NT2/D1 (cell line): ENCODE results near the gene SEC62.

ENCODE experiments used
- DNase-seq: peaks from one replicate; pipeline ENCODE4 v3.0.0-alpha.2; 2011; ENCODE audit warnings: low read depth, low spot score
- H3K27me3 ChIP-seq: 2 replicates; pipeline ENCODE4 v1.6.0; 2011; ENCODE audit warnings: mild to moderate bottlenecking; ENCODE audit not compliant: insufficient read length, insufficient read depth
- H3K36me3 ChIP-seq: 2 replicates; pipeline ENCODE4 v1.6.1; 2011; ENCODE audit warnings: mild to moderate bottlenecking, low read length, mixed read lengths; ENCODE audit not compliant: insufficient read depth, insufficient read length
- H3K4me1 ChIP-seq: 2 replicates; pipeline ENCODE4 v1.5.1; 2011; ENCODE audit not compliant: insufficient read depth, insufficient read length
- H3K4me3 ChIP-seq: 2 replicates; pipeline ENCODE4 v1.5.1; 2011; ENCODE audit warnings: low read depth; ENCODE audit not compliant: insufficient read length
- H3K9ac ChIP-seq: 2 replicates; pipeline ENCODE4 v1.6.0; 2011; ENCODE audit warnings: low read depth; ENCODE audit not compliant: insufficient read length
- H3K9me3 ChIP-seq: 2 replicates; pipeline ENCODE4 v1.5.1; 2011; ENCODE audit warnings: mild to moderate bottlenecking, low read length; ENCODE audit not compliant: insufficient read depth
- SUZ12 ChIP-seq: IDR thresholded peaks from 2 replicates; pipeline ENCODE4 v1.6.1; 2011; ENCODE audit not compliant: insufficient read length, insufficient read depth; ENCODE audit errors: extremely low read depth
- YY1 ChIP-seq: IDR thresholded peaks from 2 replicates; pipeline ENCODE4 v1.6.1; 2011; ENCODE audit not compliant: insufficient read length, insufficient read depth
- ZNF274 ChIP-seq: IDR thresholded peaks from 2 replicates; pipeline ENCODE4 v1.6.1; 2011; ENCODE audit warnings: mild to moderate bottlenecking, low read depth, low read length

The SEC62 gene

DNA sequence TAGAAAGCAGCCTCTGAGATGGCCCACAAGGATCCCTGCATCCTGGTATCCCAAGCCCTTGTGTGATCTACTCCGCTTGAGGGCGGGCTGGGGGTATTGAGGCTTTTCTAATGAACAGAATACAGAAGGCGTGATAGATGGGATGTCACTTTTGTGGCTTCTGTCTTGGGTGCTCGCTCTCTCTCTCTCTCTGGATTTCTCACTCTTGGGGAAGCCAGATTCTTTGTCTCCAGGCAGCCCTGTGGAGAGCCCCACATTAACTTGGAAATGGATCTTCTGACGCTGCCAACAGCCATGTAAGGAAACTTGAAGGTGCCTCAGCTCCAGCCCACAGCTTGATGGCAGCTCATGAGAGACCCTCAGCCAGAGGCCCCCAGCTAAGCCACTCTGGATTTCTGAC lies 26.9 kb upstream of the SEC62 start:
- no peaks in the 10 kb centered on the region for H3K4me1 ChIP-seq
- no peak overlapping the region for H3K4me3 ChIP-seq
- H3K9ac ChIP-seq: no peak overlapping the region
- H3K36me3 ChIP-seq: no peaks in the 10 kb centered on the region
- H3K27me3 ChIP-seq: no peaks in the 10 kb centered on the region
- TF ChIP-seq ZNF274 (no peak), SUZ12 (no peak), YY1 (no peak)
- H3K9me3 ChIP-seq: 0 out of 2 replicates have a peak, but pooled peaks cover 6% of the 10 kb centered on the region
- no peak for DNase-seq

DNA sequence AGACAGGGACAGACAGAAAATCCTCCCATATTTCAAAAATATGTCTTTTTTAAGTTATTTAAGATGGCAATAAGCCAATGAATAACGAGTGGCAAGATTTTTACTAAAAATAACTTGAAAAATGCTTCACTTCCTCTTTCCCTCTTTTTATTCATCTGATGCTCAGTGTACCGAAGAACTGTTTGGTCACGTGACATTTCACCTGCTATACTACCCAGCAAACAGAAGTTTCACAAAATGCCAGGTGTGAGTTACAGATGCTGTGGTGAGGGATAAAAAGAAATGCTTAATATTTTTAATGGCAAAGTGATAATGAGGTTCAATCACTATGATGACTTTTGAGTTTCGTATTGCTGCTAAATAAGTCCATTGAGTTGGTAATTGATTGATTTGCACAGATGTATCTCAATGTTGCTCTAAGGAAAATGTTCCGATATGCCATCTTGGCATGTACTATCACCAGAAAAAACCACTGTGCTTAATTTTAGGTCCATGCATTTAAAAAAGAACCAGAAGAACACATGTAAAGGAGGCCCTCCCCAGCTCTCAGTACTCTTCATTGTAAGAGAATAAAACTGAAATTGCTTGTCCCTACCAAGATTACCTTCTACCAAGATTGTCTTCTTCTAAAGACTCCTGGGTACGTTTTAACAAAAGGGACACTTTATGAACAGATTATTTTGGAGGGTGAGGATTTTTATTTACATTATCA lies 26.0 kb upstream of the SEC62 start:
- no peaks in the 10 kb centered on the region for H3K27me3 ChIP-seq
- no peaks in the 10 kb centered on the region for H3K36me3 ChIP-seq
- no peaks in the 10 kb centered on the region for H3K4me1 ChIP-seq
- H3K4me3 ChIP-seq: no peak overlapping the region
- DNase-seq: no peak
- 0 out of 2 replicates have a peak, but pooled peaks cover 6% of the 10 kb centered on the region for H3K9me3 ChIP-seq
- TF ChIP-seq YY1 (no peak), ZNF274 (no peak), SUZ12 (no peak)
- no peak overlapping the region for H3K9ac ChIP-seq

DNA sequence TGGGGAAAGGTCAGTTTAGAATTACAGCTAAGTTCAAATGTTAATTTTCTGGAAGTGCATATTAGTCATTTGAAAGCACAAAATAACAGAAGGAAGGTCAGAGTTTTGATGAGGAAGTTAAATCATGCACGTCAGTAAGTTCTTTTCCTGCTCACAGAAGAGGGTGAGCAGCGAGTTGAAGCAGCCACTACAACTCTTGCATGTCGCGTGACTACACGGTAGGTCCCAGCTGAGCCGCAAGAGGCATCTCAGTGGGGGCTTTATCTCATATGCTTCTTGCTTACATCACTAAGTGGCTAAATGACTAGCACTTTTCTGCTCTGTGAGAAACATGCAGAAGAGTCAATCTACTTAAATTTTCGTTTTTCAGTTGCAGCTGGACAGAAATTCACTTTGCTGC lies 21.3 kb upstream of the SEC62 start:
- no peak for DNase-seq
- H3K36me3 ChIP-seq: no peaks in the 10 kb centered on the region
- H3K27me3 ChIP-seq: no peaks in the 10 kb centered on the region
- no peak overlapping the region for H3K9ac ChIP-seq
- H3K4me1 ChIP-seq: no peaks in the 10 kb centered on the region
- TF ChIP-seq ZNF274 (no peak), YY1 (no peak), SUZ12 (no peak)
- H3K4me3 ChIP-seq: no peak overlapping the region
- 0 out of 2 replicates have a peak, but pooled peaks cover 6% of the 10 kb centered on the region for H3K9me3 ChIP-seq

DNA sequence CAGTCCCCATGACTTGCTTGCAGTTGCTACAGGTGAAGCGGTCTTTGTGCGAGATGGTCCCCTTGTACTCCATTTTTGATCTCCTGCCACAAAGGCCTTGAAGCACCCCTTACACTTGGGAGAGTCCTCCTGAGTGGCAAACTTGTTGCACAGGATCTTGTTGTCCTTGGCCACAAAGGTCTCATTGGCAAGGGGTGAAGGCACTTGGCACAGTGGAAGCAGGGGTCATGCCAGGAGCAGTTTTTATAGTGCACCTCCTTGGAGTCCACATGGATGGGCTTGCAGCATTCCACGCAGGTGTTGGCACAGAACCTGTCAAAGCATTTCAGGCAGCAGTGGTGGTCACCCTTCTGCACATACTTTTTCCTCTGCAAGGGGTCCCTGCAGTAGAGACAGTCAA lies 20.3 kb upstream of the SEC62 start:
- H3K4me1 ChIP-seq: no peaks in the 10 kb centered on the region
- H3K27me3 ChIP-seq: no peaks in the 10 kb centered on the region
- 0 out of 2 replicates have a peak, but pooled peaks cover 6% of the 10 kb centered on the region for H3K9me3 ChIP-seq
- H3K9ac ChIP-seq: no peak overlapping the region
- TF ChIP-seq YY1 (no peak), ZNF274 (no peak), SUZ12 (no peak)
- no peaks in the 10 kb centered on the region for H3K36me3 ChIP-seq
- DNase-seq: no peak
- H3K4me3 ChIP-seq: no peak overlapping the region

DNA sequence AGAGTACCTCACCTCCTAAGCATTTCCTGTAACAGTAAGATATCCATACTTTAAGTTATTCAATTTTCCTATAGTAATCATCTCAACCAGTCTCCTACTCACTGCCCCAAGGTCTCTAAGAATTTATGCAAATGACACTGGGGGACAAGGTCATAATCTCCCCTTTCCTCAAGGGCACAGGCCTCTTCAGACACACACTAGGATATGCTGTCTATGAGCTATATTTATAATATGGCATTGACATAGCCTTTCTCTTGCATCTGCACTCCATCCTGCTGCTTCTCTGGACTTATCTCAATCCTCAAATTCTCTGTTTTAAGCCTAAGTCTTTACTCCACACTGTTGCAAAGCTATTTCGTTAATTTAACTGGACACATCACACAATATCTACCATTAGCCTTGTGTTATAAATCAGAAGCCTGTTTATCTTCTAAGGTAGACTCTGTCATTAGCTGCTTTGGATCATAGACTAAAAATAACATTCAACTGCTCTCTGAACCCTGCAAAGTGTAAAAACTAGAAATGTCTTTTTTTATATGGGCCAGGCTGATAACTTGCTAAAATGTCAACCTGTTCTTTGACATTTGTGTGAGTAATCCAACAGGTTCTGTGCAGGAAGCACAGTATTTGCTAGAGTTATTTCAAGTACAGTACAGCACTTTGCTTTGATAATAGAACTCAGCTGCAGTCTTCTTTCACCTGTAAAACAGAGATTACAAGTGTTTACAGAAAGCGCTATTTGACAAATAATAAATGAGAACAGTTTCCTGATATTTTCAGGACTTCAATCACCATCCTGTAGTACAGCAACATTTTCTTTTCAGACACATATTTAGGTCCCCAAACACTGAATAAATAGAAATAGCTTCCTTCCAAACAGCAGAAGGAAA lies 17.8 kb upstream of the SEC62 start:
- H3K9me3 ChIP-seq: no peaks in the 10 kb centered on the region
- H3K4me3 ChIP-seq: no peak overlapping the region
- no peaks in the 10 kb centered on the region for H3K4me1 ChIP-seq
- no peak overlapping the region for H3K9ac ChIP-seq
- DNase-seq: no peak
- H3K27me3 ChIP-seq: no peaks in the 10 kb centered on the region
- H3K36me3 ChIP-seq: no peaks in the 10 kb centered on the region
- TF ChIP-seq ZNF274 (no peak), SUZ12 (no peak), YY1 (no peak)

DNA sequence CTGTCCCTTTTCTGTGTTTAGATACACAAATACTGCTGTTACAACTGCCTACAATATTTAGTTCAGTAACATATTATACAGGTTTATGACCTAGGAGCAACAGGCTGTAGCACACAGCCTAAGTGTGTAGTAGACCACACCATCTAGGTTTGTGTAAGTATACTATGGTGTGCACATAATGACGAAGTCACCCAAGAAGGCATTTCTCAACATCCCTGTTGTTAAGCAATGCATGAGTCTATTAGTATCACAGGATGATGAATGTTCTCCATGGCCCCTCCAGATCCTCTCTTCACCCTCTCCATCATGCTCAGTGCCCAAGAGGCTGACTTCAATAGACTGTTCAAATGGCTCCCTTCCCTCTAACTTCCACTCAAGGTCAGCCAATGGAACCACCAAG lies 14.6 kb upstream of the SEC62 start:
- no peaks in the 10 kb centered on the region for H3K4me1 ChIP-seq

More for the DNA sequence above, 14.6 kb upstream of the SEC62 start:
- H3K27me3 ChIP-seq: no peaks in the 10 kb centered on the region
- no peak overlapping the region for H3K4me3 ChIP-seq
- H3K36me3 ChIP-seq: no peaks in the 10 kb centered on the region
- no peak overlapping the region for H3K9ac ChIP-seq
- no peak for TF ChIP-seq YY1
- no peak for TF ChIP-seq ZNF274
- no peak for TF ChIP-seq SUZ12
- no peaks in the 10 kb centered on the region for H3K9me3 ChIP-seq
- DNase-seq: no peak
